Left cardiac atrium (tissue), 4 donors: ENCODE data around the gene PLPP7. TPM values are rescaled to one million over a fixed set of nuclear protein-coding genes. Genes with fewer than 3 reads are reported as not detected.
"Not testable (repeated sequence)": the region's sequence is repeated elsewhere in the genome, so short reads cannot be mapped to it uniquely, and the experiment has no call there.

Experiments used
- ATAC-seq, 2 donors: fragments of 200-7000 bp; cut with Tn5 transposase; one replicate each; pipeline ENCODE4 v1.9.1; 2020; ENCODE audit warnings: mild to moderate bottlenecking in 2 of 2, moderate library complexity in 2 of 2
- DNase-seq: peaks from one replicate; pipeline ENCODE4 v3.0.0-alpha.2; 2020
- intact Hi-C, 2 donors: fragments of 100-400 bp; cut with DNase I; formaldehyde crosslinking; loops; one replicate each; pipeline versions ENCODE4 v1.14.1 to v1.15.1; 2022 to 2023
- long read RNA-seq: library from polyadenylated mRNA; unstranded; transcript quantifications from one replicate; pipeline ENCODE4 v2.0.0, GENCODE V29; 2021
- total RNA-seq, 2 donors: library from RNA; stranded (reverse); fragmentation: NEBNext Ultra II Directional; extraction: Animal tissue kit (Norgen Biotek cat#: 25700); gene quantifications; one replicate each; pipeline ENCODE4 v1.2.1, GENCODE V29; 2021
- donor health status: DM: no; HTN: yes; CAD: no.
- donor health status: DM: no; HTN: yes; CAD: no; lungs with severe emphysema.
- donor health status: DM: yes; HTN: yes; CAD: no.
- donor health status: Dilated cardiomyopathy.

PLPP7 gene
- 100 to 1,000 TPM in 1 of 2 donors, 10 to 100 TPM in 1; 82.7 to 108 TPM for total RNA-seq
- long read RNA-seq, transcript PLPP7-202 (2 exons, 2,095 nt), result major isoform, 162 of 173 reads
- long read RNA-seq, partial matches to known transcripts, result 9 of 173 reads
- long read RNA-seq, other reads (novel, unspliced or antisense), result 2 of 173 reads

GRCh38 chr9:131289301-131290035, at the start of gene PLPP7:
Gene PLPP7, plus strand, starts transcription at chr9:131289723. Its CDS starts 275 bp downstream, at chr9:131289998.
- ATAC-seq, result peak; percentile 92 to 94
- intact Hi-C loops, result no loop called here
- peak; percentile 86 for DNase-seq

GRCh38 chr9:131240047-131240921, 49.2 kb upstream of the PLPP7 start:
- no peak for ATAC-seq
- no peak for DNase-seq
- intact Hi-C loops, result no loop called here

- ATAC-seq, intact Hi-C loops, DNase-seq: not testable (repeated sequence)
These were observed 45.2 kb upstream of the PLPP7 start for GRCh38 chr9:131244331-131244730.

GRCh38 chr9:131246618-131247017, 42.9 kb upstream of the PLPP7 start:
- no peak for ATAC-seq
- DNase-seq, result no peak
- intact Hi-C loops, result no loop called here

GRCh38 chr9:131252120-131252519, 37.4 kb upstream of the PLPP7 start:
- ATAC-seq, result peak in 1 of 2 donors; percentile 3
- DNase-seq, result peak; percentile 24

GRCh38 chr9:131253891-131254491, 35.5 kb upstream of the PLPP7 start:
- intact Hi-C loops, result no loop called here
- ATAC-seq, result peak; percentile 72 to 73
- peak; percentile 65 for DNase-seq

More at GRCh38 chr9:131252120-131252519, 37.4 kb upstream of the PLPP7 start:
- intact Hi-C loops, result no loop called here

- intact Hi-C loops, result no loop called here
- ATAC-seq (no peak), DNase-seq (no peak)
These were observed 34.9 kb upstream of the PLPP7 start for GRCh38 chr9:131254626-131255025.

GRCh38 chr9:131255676-131256197, 33.8 kb upstream of the PLPP7 start:
- intact Hi-C loops, result no loop called here
- DNase-seq (peak; percentile 20), ATAC-seq (no peak)

- peak; percentile 16 for DNase-seq
- intact Hi-C loops, result no loop called here
- ATAC-seq, result no peak
These were observed 32.1 kb upstream of the PLPP7 start for GRCh38 chr9:131257266-131258025.

- DNase-seq, result peak; percentile 47
- no peak for ATAC-seq
- intact Hi-C loops, result no loop called here
These were observed 31.3 kb upstream of the PLPP7 start for GRCh38 chr9:131258186-131258585.

GRCh38 chr9:131258698-131259431, 30.7 kb upstream of the PLPP7 start:
- DNase-seq, result peak; percentile 21
- no peak for ATAC-seq
- intact Hi-C loops, result no loop called here

GRCh38 chr9:131259432-131259898, 30.1 kb upstream of the PLPP7 start:
- no peak for ATAC-seq
- intact Hi-C loops, result no loop called here
- DNase-seq, result peak; percentile 12

GRCh38 chr9:131259916-131260597, 29.5 kb upstream of the PLPP7 start:
- peak; percentile 14 for DNase-seq
- ATAC-seq, result no peak
- intact Hi-C loops, result no loop called here

GRCh38 chr9:131260751-131261452, 28.6 kb upstream of the PLPP7 start:
- intact Hi-C loops, result no loop called here
- ATAC-seq (no peak), DNase-seq (peak; percentile 18)

GRCh38 chr9:131262327-131263032, 27.0 kb upstream of the PLPP7 start:
- DNase-seq (no peak), ATAC-seq (no peak)
- intact Hi-C loops, result no loop called here

GRCh38 chr9:131263033-131263343, 26.5 kb upstream of the PLPP7 start:
- ATAC-seq, intact Hi-C loops, DNase-seq: not testable (repeated sequence)
